ENCODE measurements around the gene SOHLH1.

SOHLH1 gene

GRCh38 chr9:135662758-135663450 is 36.4 kb downstream of the SOHLH1 start, which contains the start of gene LCN9:
Gene LCN9 (plus strand): TSS chr9:135663309. CDS start chr9:135663322, 13 bp downstream.
- no peak for DNase-seq (ENCODE audit: low read depth in 2 of 3, low spot score in 2 of 3)

- DNase-seq (ENCODE audit: low read depth in 2 of 3, low spot score in 2 of 3) = no peak
Observed at GRCh38 chr9:135661816-135662560, 37.3 kb downstream of the SOHLH1 start.

DNA sequence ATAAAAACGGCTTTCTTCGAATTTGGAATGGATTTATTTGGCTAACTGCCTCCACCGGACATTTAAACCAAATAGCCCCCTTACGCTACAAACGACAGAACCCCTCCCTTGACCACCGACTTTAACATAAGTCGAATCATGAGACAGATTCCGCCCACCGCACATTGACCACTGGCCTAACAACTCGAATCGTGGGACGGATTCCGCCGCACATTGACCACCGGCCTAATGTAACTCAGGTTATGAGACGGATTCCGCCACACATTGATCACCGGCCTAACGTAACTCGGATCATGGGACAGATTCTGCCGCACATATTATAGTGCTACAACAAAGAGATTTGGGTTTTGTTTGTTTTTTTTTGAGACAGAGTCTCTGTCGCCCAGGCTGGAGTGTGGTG is 38.9 kb downstream of the SOHLH1 start:
- no peak for DNase-seq (ENCODE audit: low read depth in 2 of 3, low spot score in 2 of 3)

GRCh38 chr9:135659252-135659651 is 40.0 kb downstream of the SOHLH1 start:
- no peak for DNase-seq (ENCODE audit: low read depth in 2 of 3, low spot score in 2 of 3)

- no peak for DNase-seq (ENCODE audit: low read depth in 2 of 3, low spot score in 2 of 3)
Observed at GRCh38 chr9:135657416-135657815, 41.9 kb downstream of the SOHLH1 start.

GRCh38 chr9:135655317-135655716 is 44.0 kb downstream of the SOHLH1 start:
- DNase-seq (ENCODE audit: low read depth in 2 of 3, low spot score in 2 of 3) = no peak

DNA sequence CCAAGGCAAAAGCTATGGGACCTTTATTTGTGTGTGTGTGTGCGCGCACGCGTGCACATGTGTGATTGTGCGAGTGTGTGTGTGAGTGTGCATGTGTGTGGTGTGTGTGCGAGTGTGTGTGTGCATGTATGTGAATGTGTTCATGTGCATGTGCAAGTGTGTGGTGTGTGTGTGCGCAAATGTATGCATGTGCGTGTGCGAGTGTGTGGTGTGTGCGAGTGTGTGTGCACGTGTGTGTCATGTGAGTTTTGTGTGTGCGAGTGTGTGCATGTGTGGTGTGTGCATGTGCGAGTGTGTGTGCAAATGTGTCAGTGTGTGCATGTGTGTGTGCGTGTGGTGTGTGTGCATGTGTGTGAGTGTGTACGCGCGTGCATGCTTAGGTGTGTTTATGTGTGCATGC is 48.9 kb downstream of the SOHLH1 start:
- no peak for DNase-seq (ENCODE audit: low read depth in 2 of 3, low spot score in 2 of 3)

GRCh38 chr9:135649508-135649907 is 49.8 kb downstream of the SOHLH1 start:
- no peak for DNase-seq (ENCODE audit: low read depth in 2 of 3, low spot score in 2 of 3)

GRCh38 chr9:135648494-135649410 is 50.5 kb downstream of the SOHLH1 start:
- DNase-seq (ENCODE audit: low read depth in 2 of 3, low spot score in 2 of 3) = no peak

- no peak for DNase-seq (ENCODE audit: low read depth in 2 of 3, low spot score in 2 of 3)
Observed at GRCh38 chr9:135647884-135648283, 51.4 kb downstream of the SOHLH1 start.

DNA sequence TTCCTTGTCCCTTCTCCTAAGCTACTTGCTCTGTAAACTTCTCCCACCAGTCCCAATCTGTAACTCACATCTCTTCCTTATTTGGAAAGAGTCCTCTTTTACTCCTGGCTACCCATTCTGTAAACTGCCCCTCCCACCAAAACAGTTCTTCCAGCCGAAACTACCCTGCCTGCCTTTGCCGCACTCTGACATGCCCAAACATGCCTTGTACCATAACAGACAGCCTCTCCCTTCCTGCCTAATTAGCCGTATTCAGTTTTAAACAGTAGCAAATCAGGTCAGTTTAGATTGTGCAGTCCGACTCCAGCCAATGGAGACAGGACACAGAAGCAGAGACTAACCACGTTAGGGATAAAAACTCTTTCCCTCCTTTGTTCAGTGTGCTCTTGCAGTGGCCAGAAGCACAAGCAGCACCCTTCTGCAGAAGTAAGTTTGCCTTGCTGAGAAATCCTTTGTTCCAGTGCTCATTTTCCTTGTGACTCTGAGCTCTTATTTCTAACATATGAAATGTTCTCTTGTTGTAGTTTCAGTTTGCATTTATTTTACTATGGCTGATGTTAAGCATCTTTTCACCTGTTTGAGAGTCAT is 54.6 kb downstream of the SOHLH1 start:
- no peak for DNase-seq (ENCODE audit: low read depth in 2 of 3, low spot score in 2 of 3)
